ENCODE results near the gene HIP1. TPM values are rescaled to one million over a fixed set of nuclear protein-coding genes. Genes with fewer than 3 reads are reported as not detected.

Gene HIP1
- total RNA-seq, 1 experiment from 2014 or later: 43.3 TPM

DNA sequence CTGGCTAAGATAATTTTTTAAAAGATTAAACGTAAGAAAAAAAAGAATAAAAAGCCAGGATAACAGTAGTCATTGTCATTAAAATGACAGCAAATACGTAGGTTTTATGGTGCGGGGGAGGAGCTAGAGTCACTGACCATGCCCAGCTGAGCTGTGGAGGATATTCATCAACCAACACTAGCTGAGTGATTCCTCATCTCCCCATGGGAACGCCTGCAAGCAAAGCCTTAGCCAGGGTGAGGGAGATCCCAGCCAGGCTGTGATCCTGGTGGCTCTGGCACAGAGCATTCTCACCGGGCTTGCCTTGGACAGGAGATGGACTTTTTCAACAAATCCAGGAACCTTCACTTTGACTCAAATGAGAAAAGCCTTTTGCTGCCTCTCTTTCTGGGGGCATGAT, 94.2 kb downstream of the HIP1 start:
- intact Hi-C loops (cut with micrococcal nuclease; ENCODE audit: unreplicated experiment): loop anchor here (10.0 kb wide), 2 partner anchors 90 to 120 kb away; partner anchors contain the start of gene HIP1
- Histone ChIP-seq H3K36me3 (ENCODE audit: control insufficient read depth, insufficient read depth, low read length) (no peaks in the 10 kb centered on the region), H3K4me1 (ENCODE audit: control insufficient read depth, insufficient read depth, low read length) (peaks cover 13% of the 10 kb centered on the region), H3K4me3 (ENCODE audit: low read depth in 2 of 2, low read length in 2 of 2) (no peak overlapping the region), H3K27ac (ENCODE audit: low read length) (no peak overlapping the region), H3K27me3 (ENCODE audit: control insufficient read depth, insufficient read depth, low read length) (no peaks in the 10 kb centered on the region), H3K9me3 (ENCODE audit: control insufficient read depth, insufficient read depth, low read depth, low read length) (no peaks in the 10 kb centered on the region)
- BruUV-seq (replicated peaks): no TSS peak
- ATAC-seq: no peak
- TF ChIP-seq, protein P1, sequence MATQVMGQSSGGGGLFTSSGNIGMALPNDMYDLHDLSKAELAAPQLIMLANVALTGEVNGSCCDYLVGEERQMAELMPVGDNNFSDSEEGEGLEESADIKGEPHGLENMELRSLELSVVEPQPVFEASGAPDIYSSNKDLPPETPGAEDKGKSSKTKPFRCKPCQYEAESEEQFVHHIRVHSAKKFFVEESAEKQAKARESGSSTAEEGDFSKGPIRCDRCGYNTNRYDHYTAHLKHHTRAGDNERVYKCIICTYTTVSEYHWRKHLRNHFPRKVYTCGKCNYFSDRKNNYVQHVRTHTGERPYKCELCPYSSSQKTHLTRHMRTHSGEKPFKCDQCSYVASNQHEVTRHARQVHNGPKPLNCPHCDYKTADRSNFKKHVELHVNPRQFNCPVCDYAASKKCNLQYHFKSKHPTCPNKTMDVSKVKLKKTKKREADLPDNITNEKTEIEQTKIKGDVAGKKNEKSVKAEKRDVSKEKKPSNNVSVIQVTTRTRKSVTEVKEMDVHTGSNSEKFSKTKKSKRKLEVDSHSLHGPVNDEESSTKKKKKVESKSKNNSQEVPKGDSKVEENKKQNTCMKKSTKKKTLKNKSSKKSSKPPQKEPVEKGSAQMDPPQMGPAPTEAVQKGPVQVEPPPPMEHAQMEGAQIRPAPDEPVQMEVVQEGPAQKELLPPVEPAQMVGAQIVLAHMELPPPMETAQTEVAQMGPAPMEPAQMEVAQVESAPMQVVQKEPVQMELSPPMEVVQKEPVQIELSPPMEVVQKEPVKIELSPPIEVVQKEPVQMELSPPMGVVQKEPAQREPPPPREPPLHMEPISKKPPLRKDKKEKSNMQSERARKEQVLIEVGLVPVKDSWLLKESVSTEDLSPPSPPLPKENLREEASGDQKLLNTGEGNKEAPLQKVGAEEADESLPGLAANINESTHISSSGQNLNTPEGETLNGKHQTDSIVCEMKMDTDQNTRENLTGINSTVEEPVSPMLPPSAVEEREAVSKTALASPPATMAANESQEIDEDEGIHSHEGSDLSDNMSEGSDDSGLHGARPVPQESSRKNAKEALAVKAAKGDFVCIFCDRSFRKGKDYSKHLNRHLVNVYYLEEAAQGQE (IDR thresholded peaks at IDR 0.05; ENCODE audit: insufficient read depth in 1 of 2, low read depth in 2 of 2, low read length in 1 of 2): no peak
- TF ChIP-seq SIN3A (IDR thresholded peaks at IDR 0.05; ENCODE audit: borderline replicate concordance, insufficient read depth, low read depth, low read length): no peak
- no peak for DNase-seq (ENCODE audit: low read depth, low spot score)
- CTCF ChIA-PET: no interaction called here
- in situ Hi-C loops (cut with HindIII; ENCODE audit: low pct_unique_long_range_greater_than_20kb, low sequenced_read_pairs): no loop called here
- POLR2A ChIA-PET: no interaction called here

DNA sequence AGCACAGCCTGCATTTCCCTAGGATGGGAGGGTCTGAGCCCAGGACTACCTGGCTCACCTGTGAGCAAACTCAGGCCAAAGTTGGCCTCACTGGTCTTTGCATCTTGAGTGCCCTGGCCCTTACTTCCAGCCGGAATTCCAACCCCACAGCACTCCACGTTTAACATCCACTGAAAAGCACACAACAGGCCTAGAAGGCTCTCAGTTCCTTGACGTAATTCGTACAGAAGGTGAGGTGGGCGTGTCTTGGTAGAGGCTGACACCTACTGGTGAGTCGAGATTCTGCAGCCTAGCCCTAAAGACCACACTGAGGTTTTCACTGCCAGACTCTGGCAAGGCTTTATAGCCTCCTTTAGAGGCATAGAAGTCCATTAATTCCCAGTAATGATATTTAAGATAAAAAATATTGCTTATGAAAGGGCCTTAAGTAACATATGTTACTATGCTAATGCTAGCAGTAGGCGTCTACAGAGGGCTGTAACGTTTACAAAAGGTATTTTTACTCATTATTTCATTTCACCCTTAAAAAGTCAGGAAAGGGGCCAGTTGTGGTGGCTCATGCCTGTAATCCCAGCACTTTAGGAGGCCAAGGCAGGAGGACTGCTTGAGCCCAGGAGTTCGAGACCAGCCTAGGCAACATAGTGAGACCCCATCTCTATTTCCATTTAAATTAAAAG, 95.8 kb downstream of the HIP1 start:
- ATAC-seq: peak; percentile 68

DNA sequence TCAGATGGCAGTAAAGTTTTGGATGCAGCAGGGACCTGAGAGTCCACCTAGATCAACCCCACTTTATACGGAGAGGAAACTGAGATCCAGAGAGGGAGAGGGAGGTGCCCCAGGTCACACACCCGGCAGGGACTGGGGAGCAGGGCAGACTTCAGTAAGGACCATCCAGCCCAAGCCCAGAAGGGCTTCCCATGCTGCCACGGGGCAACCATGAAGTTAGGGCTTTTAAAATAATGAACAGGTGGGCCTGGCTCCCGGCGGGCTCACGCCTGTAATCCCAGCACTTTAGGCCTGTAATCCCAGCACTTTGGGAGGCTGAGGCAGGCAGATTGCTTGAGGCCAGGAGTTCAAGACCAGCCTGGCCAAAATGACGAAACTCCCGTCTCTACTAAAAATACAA, 98.5 kb downstream of the HIP1 start:
- DNase-seq (ENCODE audit: low read depth, low spot score) (no peak), ATAC-seq (no peak)
- in situ Hi-C loops (cut with HindIII; ENCODE audit: low pct_unique_long_range_greater_than_20kb, low sequenced_read_pairs) (no loop called here), intact Hi-C loops (cut with micrococcal nuclease; ENCODE audit: unreplicated experiment) (loop anchor here (10.0 kb wide), 2 partner anchors 95 to 125 kb away; partner anchors contain the start of gene HIP1)
- CTCF ChIA-PET: no interaction called here
- POLR2A ChIA-PET: no interaction called here
- Histone ChIP-seq H3K27ac (ENCODE audit: low read length) (peak overlapping the region; percentile 75; the same call in 1 of the 2 replicates), H3K36me3 (ENCODE audit: control insufficient read depth, insufficient read depth, low read length) (no peaks in the 10 kb centered on the region), H3K4me3 (ENCODE audit: low read depth in 2 of 2, low read length in 2 of 2) (peak overlapping the region in 1 of 2 experiments; percentile 57; a peak in 1 of 4 replicates), H3K4me1 (ENCODE audit: control insufficient read depth, insufficient read depth, low read length) (peaks cover 11% of the 10 kb centered on the region), H3K27me3 (ENCODE audit: control insufficient read depth, insufficient read depth, low read length) (no peaks in the 10 kb centered on the region), H3K9me3 (ENCODE audit: control insufficient read depth, insufficient read depth, low read depth, low read length) (no peaks in the 10 kb centered on the region)
- no TSS peak for BruUV-seq (replicated peaks)
- no peak for TF ChIP-seq POLR2AphosphoS5 (IDR thresholded peaks at IDR 0.05; ENCODE audit: low read depth, low read length)
- TF ChIP-seq TCF7L2 (IDR thresholded peaks at IDR 0.05; ENCODE audit: low read depth, low read length): no peak
- TF ChIP-seq, protein P2, sequence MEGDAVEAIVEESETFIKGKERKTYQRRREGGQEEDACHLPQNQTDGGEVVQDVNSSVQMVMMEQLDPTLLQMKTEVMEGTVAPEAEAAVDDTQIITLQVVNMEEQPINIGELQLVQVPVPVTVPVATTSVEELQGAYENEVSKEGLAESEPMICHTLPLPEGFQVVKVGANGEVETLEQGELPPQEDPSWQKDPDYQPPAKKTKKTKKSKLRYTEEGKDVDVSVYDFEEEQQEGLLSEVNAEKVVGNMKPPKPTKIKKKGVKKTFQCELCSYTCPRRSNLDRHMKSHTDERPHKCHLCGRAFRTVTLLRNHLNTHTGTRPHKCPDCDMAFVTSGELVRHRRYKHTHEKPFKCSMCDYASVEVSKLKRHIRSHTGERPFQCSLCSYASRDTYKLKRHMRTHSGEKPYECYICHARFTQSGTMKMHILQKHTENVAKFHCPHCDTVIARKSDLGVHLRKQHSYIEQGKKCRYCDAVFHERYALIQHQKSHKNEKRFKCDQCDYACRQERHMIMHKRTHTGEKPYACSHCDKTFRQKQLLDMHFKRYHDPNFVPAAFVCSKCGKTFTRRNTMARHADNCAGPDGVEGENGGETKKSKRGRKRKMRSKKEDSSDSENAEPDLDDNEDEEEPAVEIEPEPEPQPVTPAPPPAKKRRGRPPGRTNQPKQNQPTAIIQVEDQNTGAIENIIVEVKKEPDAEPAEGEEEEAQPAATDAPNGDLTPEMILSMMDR (IDR thresholded peaks at IDR 0.05): no peak
- no peak for TF ChIP-seq SIN3A (IDR thresholded peaks at IDR 0.05; ENCODE audit: borderline replicate concordance, insufficient read depth, low read depth, low read length)
- TF ChIP-seq, protein P1 (IDR thresholded peaks at IDR 0.05; ENCODE audit: insufficient read depth in 1 of 2, low read depth in 2 of 2, low read length in 1 of 2): no peak

More for the DNA sequence above, 95.8 kb downstream of the HIP1 start:
- intact Hi-C loops (cut with micrococcal nuclease; ENCODE audit: unreplicated experiment): loop anchor here (10.0 kb wide), 2 partner anchors 92 to 122 kb away; partner anchors contain the start of gene HIP1
- Histone ChIP-seq H3K4me1 (ENCODE audit: control insufficient read depth, insufficient read depth, low read length) (peaks cover 10% of the 10 kb centered on the region), H3K9me3 (ENCODE audit: control insufficient read depth, insufficient read depth, low read depth, low read length) (no peaks in the 10 kb centered on the region), H3K36me3 (ENCODE audit: control insufficient read depth, insufficient read depth, low read length) (no peaks in the 10 kb centered on the region), H3K27me3 (ENCODE audit: control insufficient read depth, insufficient read depth, low read length) (no peaks in the 10 kb centered on the region), H3K4me3 (ENCODE audit: low read depth in 2 of 2, low read length in 2 of 2) (no peak overlapping the region), H3K27ac (ENCODE audit: low read length) (no peak overlapping the region)
- ChIA-PET POLR2A (no interaction called here), CTCF (no interaction called here)
- TF ChIP-seq, protein P2 (IDR thresholded peaks at IDR 0.05): peak; percentile 93
- TF ChIP-seq SIN3A (IDR thresholded peaks at IDR 0.05; ENCODE audit: borderline replicate concordance, insufficient read depth, low read depth, low read length): no peak
- BruUV-seq (replicated peaks): no TSS peak
- in situ Hi-C loops (cut with HindIII; ENCODE audit: low pct_unique_long_range_greater_than_20kb, low sequenced_read_pairs): no loop called here
- peak; percentile 67 for DNase-seq (ENCODE audit: low read depth, low spot score)
